ENCODE results near the gene JPH2. TPM values are rescaled to one million over a fixed set of nuclear protein-coding genes. Genes with fewer than 3 reads are reported as not detected.

Gene JPH2
- total and polyA plus RNA-seq, 2 donors from 2014 or later = 2.5 to 11.4 TPM

GRCh38 chr20:44222633-44223368 lies 35.8 kb upstream of the JPH2 start:
- Histone ChIP-seq H3K27ac (ENCODE audit: low read depth in 2 of 2, low read length in 2 of 2) (no peak overlapping the region), H3K27me3 (ENCODE audit: control insufficient read depth, insufficient read depth, low read length) (no peaks in the 10 kb centered on the region), H3K9me3 (ENCODE audit: control insufficient read depth in 2 of 3, insufficient read depth in 1 of 3, low read length in 3 of 3) (no peaks in the 10 kb centered on the region), H3K36me3 (ENCODE audit: control insufficient read depth in 2 of 3, insufficient read depth in 3 of 3, low read length in 3 of 3) (no peaks in the 10 kb centered on the region), H3K4me3 (ENCODE audit: low read length in 3 of 3) (no peak overlapping the region), H3K4me1 (ENCODE audit: control insufficient read depth in 2 of 3, insufficient read depth in 2 of 3, low read depth in 1 of 3, low read length in 3 of 3) (no peaks in the 10 kb centered on the region), H3K9ac (ENCODE audit: low read length in 3 of 3) (no peak overlapping the region)
- intact Hi-C loops (cut with DNase I) = no loop called here
- DNase-seq (no peak), FAIRE-seq (no peak)
- no peak for TF ChIP-seq CTCF (IDR thresholded peaks at IDR 0.05; ENCODE audit: borderline replicate concordance, extremely low read depth, insufficient read depth)

- H3K27me3 ChIP-seq (ENCODE audit: control insufficient read depth, insufficient read depth, low read length) = no peaks in the 10 kb centered on the region
- intact Hi-C loops (cut with DNase I) = no loop called here
- no peak for FAIRE-seq
- H3K4me3 ChIP-seq (ENCODE audit: low read length in 3 of 3) = no peak overlapping the region
- no peak overlapping the region for H3K9ac ChIP-seq (ENCODE audit: low read length in 3 of 3)
- no peaks in the 10 kb centered on the region for H3K4me1 ChIP-seq (ENCODE audit: control insufficient read depth in 2 of 3, insufficient read depth in 2 of 3, low read depth in 1 of 3, low read length in 3 of 3)
- TF ChIP-seq CTCF (IDR thresholded peaks at IDR 0.05; ENCODE audit: borderline replicate concordance, extremely low read depth, insufficient read depth) = no peak
- DNase-seq = no peak
- H3K36me3 ChIP-seq (ENCODE audit: control insufficient read depth in 2 of 3, insufficient read depth in 3 of 3, low read length in 3 of 3) = no peaks in the 10 kb centered on the region
- H3K27ac ChIP-seq (ENCODE audit: low read depth in 2 of 2, low read length in 2 of 2) = no peak overlapping the region
- no peaks in the 10 kb centered on the region for H3K9me3 ChIP-seq (ENCODE audit: control insufficient read depth in 2 of 3, insufficient read depth in 1 of 3, low read length in 3 of 3)
Observed at GRCh38 chr20:44222027-44222426, 35.0 kb upstream of the JPH2 start.

- H3K27me3 ChIP-seq (ENCODE audit: control insufficient read depth, insufficient read depth, low read length) = no peaks in the 10 kb centered on the region
- no peaks in the 10 kb centered on the region for H3K9me3 ChIP-seq (ENCODE audit: control insufficient read depth in 2 of 3, insufficient read depth in 1 of 3, low read length in 3 of 3)
- DNase-seq = no peak
- no peaks in the 10 kb centered on the region for H3K4me1 ChIP-seq (ENCODE audit: control insufficient read depth in 2 of 3, insufficient read depth in 2 of 3, low read depth in 1 of 3, low read length in 3 of 3)
- no peak for TF ChIP-seq CTCF (IDR thresholded peaks at IDR 0.05; ENCODE audit: borderline replicate concordance, extremely low read depth, insufficient read depth)
- H3K9ac ChIP-seq (ENCODE audit: low read length in 3 of 3) = no peak overlapping the region
- no peaks in the 10 kb centered on the region for H3K36me3 ChIP-seq (ENCODE audit: control insufficient read depth in 2 of 3, insufficient read depth in 3 of 3, low read length in 3 of 3)
- H3K27ac ChIP-seq (ENCODE audit: low read depth in 2 of 2, low read length in 2 of 2) = no peak overlapping the region
- H3K4me3 ChIP-seq (ENCODE audit: low read length in 3 of 3) = no peak overlapping the region
- intact Hi-C loops (cut with DNase I) = no loop called here
- FAIRE-seq = no peak
Observed at GRCh38 chr20:44221368-44221954, 34.5 kb upstream of the JPH2 start.

All from kidney (tissue), 14 donors.